22Rv1 (cell line): ENCODE measurements around the gene B4GALNT2.

Experiments used
- H3K27ac ChIP-seq: fragments of 450-650 bp; 2 replicates; pipeline ENCODE4 v1.5.1; 2017
- CTCF ChIP-seq: fragments of 450-650 bp; IDR thresholded peaks from 2 replicates; pipeline ENCODE4 v1.5.1; 2017; ENCODE audit warnings: mild to moderate bottlenecking
- ZFX ChIP-seq: fragments of 450-650 bp; IDR thresholded peaks from 2 replicates; pipeline ENCODE4 v1.6.1; 2017; ENCODE audit warnings: antibody characterized with exemption, borderline replicate concordance

B4GALNT2 gene

GRCh38 chr17:49197346-49197998, 64.9 kb downstream of the B4GALNT2 start:
- no peak for TF ChIP-seq CTCF
- TF ChIP-seq ZFX: no peak
- no peak overlapping the region for H3K27ac ChIP-seq

- H3K27ac ChIP-seq: no peak overlapping the region
- no peak for TF ChIP-seq ZFX
- no peak for TF ChIP-seq CTCF
These were observed 65.6 kb downstream of the B4GALNT2 start for GRCh38 chr17:49198211-49198610.

- TF ChIP-seq CTCF: no peak
- TF ChIP-seq ZFX: no peak
- H3K27ac ChIP-seq: no peak overlapping the region
These were observed 68.0 kb downstream of the B4GALNT2 start for GRCh38 chr17:49200423-49201083.

GRCh38 chr17:49201481-49201927, 68.9 kb downstream of the B4GALNT2 start:
- H3K27ac ChIP-seq: no peak overlapping the region
- TF ChIP-seq ZFX: no peak

- no peak overlapping the region for H3K27ac ChIP-seq
- no peak for TF ChIP-seq ZFX
- TF ChIP-seq CTCF: no peak
These were observed 71.2 kb downstream of the B4GALNT2 start for GRCh38 chr17:49203796-49204195.

- no peak overlapping the region for H3K27ac ChIP-seq
- TF ChIP-seq CTCF (no peak), ZFX (no peak)
These were observed 71.9 kb downstream of the B4GALNT2 start for GRCh38 chr17:49204516-49204915.

- H3K27ac ChIP-seq: no peak overlapping the region
- no peak for TF ChIP-seq ZFX
- no peak for TF ChIP-seq CTCF
These were observed 76.5 kb downstream of the B4GALNT2 start for GRCh38 chr17:49209061-49209571.
